HG03039 (cell line): ENCODE data around the gene LAMA1.

ENCODE experiments used
- ATAC-seq: cut with Tn5 transposase; IDR thresholded peaks from one replicate; pipeline ENCODE4 v1.9.1; 2021; ENCODE audit warnings: mild to moderate bottlenecking, moderate library complexity; ENCODE audit not compliant: unreplicated experiment

Gene LAMA1

DNA sequence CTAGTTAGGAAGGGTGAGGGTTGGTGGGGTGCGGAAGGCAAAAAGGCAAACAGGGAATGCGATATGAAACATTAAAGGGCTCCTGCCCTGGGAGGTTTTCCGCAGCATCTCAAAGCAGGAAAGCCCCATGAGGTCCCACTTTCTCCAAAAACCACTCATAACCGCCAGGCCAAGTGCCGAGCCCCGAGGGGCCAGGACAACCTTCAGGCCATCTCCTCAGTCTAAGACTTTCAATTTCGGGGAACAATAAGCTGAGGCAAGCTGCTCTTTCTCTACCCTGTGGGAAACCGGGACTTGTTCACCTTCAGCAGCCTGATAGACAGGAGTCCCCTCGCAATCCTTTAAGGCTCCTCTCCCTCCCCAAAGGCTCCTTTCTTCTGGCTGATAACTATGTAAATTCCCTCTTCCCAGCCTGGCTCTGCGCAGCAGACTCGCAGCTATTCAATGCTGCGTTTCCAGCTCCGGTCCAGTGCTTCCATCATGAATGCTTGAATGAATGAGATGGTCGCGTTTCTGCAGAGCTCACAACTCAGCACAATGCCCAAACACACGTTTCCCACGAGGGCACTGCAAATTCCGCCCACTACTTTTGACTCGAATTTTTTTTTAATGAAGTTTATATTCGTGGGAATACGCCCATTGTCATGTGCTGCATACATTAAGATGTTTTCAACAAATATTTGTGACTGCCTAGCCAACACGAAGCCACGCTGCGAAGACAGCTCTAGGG lies 1.4 kb downstream of the LAMA1 start:
- no peak for ATAC-seq

DNA sequence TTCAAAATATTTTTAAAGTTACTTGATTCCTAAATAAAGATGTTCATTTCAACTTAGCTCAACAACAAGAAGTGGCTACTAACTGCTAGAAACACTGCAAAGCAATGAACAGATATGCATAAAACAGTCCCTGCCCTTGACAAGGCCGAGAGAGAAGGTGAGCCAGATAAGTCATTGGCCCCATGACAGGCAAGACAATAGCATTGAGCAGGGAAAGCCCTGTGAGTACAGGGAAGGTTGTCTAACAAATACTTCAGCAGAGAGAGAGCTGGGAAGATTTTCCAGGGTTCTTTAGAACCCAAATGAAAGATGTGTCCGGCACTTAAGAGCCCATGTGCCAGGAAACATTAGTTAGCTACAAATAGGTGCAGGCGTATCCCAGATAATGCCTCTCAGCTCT lies 4.7 kb downstream of the LAMA1 start:
- no peak for ATAC-seq

DNA sequence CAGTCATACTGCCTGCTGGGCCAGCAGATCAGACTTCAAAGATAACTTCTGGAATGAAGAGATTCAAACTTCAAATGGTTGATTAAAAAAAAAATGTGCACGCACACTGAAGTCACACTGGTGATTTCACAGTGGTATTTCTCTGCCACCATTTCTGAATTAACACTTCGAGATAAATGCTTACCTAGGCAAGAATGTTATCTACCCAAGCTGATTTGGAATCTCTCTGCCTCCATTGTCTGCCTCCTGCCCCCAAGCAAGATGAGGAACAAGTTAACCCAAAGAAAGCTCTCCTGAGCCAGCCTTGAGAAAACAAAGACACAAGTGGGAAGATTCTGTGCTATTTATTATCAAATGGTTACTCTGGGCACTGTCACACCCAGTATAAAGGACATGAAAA lies 6.5 kb downstream of the LAMA1 start:
- no peak for ATAC-seq

DNA sequence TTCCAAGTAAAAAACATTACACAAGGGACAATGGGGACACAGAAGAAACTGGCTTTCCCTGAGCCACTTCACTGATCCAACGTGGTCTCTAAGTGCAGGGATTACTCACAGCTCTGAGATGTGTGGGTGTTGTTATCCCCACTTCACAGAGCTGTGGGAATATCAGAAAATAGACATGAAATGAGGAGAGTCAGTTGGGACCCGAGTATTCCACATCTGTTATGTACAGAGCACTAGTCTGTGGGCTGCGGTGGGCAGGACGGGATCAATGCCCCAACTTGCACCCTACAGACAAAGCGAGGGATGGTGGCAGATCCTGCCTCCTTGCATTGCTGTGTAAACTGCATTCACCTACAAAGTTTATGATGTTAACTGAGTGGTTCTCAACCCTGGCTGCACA lies 11.7 kb downstream of the LAMA1 start:
- ATAC-seq, result no peak

DNA sequence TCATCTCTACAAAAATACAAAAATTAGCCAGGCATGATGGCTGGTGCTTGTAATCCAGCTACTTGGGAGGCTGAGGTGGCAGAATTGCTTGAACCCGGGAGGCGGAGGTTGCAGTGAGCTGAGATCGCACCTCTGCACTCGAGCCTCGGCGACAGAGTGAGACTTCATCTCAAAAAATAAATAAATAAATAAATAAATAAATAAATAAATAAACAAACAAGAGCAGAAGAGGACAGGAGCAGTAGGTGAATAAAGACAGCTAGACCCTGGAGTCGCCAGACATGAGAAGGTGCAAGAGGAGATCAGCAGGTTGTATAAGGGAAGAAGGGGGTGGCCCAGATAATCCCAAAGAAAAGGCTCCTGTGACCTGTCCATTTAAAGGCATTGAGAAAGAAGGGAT lies 12.3 kb downstream of the LAMA1 start:
- ATAC-seq, result no peak

DNA sequence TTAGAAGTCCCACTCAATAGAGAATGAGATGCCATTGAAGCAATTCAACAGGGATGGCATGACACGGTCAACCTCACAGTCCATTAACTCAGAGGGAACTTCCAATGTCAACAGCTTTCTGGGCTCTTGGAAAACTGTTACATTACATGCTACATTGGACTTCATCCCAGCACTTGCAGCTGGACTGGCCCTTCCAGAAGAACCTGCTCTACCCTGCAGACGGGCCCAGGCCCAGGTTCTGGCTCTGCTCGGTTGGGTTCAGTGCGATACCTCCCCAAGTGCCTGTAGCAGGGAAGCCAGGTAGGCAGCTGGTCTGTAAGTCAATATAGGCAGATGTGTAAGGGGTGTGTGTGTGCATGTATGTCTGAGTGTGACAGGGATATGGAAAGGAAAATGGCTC lies 12.9 kb downstream of the LAMA1 start:
- ATAC-seq, result no peak

DNA sequence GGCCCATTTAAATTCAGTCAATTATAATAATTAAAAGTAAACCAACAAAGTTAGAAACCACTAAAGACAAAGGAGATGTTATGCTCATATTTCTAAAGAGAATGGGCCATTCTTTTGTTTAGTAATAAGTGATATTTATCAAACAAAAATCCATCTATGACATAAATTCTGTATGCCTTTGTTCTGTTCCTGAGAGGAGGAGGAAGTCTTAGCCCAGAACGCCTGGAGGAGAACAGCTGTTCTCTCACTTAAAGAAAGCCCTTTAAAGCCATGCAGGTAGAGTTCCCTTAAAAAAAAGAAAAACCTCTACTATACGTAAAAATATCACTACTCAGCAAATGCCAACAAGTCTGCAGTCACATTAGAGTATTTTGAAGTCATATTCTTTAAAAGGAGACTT lies 15.5 kb downstream of the LAMA1 start:
- no peak for ATAC-seq

DNA sequence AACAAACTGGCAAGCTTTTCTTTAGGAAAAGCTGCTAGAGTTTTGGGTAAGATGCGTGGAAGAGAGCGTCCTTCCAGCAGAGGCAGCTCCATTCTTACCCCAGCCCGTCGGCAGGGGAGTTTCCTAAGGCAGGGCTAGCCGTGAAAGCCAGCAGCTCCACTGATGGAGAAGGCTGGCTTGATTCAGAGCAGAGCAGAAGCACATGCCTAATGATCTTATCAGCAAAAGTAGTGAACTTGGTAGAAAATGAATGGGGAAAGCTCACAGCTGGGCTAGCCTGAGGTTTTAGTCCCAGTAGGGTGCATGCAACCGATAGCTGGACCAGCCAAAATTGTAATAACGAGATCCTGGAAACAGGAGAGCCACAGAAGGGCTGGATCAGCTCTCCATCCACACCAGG lies 20.8 kb downstream of the LAMA1 start:
- ATAC-seq, result no peak

DNA sequence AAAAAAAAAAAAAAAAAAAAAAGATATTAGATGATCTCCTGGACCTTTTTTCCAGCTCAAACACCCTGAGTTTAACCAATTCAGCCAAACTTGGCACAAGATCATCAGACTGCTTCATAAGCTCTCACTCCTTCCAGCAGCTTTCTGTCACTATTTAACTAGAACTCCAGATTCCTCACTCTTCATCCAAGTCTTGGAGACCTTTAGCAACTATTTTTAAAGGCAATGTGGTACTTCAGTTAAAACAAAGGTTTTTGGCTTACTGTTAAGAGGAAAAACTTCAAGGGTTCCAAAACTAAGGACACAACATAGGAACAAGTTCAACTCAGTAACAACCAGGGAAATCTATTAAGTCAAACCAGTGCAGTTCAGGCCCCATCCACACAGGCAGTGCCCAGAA lies 23.2 kb downstream of the LAMA1 start:
- ATAC-seq, result no peak

DNA sequence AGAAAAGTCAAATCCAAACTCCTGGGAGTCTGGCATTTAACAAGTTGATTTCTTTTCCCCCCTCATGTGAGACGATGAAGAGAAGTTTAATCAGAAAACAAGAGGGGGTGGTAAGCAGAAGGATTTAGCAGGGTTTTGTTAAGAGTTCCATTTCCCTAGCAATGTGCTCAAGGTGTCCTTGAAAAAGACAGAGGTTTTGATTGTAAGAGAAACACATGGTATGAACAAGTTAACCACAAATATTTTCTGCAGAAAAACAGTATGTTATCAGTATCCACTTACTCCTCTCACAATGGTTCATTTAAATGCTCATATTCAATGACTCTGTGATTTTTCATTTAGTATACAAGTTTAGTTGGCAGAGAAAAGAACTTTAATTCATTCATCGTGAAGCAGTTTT lies 26.8 kb downstream of the LAMA1 start:
- ATAC-seq, result no peak

DNA sequence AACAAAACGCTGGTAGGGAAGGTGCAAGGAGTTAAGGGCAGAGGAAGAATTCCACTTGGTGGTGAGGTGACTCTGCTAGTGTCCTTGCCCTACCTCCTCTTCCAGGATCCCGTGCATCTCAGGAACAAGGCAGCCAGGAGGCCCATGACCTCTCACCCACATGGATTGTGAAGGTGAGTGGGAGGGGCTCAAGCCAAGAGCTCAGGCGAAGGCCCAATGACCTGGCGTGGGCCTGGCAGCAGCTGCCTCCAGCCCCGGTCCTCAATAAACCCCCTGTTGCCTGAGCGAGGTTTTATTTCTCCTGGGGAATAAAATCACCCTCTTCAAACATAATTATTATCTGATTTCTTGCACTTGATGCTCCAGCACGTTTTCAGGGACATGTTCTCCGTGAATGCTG lies 28.2 kb downstream of the LAMA1 start:
- no peak for ATAC-seq

DNA sequence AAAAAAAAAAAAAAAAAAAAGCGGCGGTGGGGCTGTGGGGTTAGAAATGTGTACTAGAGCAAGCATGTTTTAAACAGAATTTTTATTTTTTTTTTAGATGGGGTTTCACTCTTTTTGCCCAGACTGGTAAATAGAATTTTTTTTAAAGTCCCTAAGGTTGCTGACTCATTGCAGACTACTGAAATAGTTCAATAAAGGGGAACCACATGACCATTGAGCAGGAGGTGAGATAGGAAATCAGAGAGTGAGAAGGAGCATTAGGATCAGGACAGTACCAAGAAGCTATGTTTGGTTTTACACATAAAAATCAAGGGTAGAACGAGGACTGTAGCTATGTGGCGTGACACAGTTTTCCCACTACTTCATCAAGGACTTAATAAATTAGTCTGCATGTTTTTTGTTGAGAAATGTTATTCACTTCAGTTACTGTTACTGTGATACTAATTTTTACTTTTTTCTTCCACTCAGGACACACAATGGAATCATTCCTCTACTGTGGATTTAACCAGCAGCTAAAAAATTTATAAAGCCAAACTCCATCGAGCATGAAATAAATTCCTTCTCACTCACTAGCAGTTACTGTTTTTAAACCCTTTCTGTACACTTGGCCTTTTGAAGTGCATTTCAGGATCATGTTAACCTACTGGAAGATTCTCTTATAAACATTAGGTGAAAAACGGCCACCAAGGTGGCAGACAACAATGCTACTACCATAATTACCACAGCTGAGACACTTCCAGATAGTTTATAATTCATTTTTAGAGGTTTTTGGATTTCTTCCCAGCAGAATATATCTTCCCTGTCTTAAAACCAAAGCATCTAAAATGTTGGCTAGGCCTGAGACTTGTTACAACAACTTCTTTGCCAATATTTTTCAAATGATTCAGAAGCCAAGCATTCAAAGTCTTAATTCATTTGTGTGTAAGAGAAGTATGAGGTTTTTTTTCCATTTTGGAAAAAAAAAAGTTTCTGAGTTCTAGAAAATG lies 33.2 kb downstream of the LAMA1 start:
- no peak for ATAC-seq

DNA sequence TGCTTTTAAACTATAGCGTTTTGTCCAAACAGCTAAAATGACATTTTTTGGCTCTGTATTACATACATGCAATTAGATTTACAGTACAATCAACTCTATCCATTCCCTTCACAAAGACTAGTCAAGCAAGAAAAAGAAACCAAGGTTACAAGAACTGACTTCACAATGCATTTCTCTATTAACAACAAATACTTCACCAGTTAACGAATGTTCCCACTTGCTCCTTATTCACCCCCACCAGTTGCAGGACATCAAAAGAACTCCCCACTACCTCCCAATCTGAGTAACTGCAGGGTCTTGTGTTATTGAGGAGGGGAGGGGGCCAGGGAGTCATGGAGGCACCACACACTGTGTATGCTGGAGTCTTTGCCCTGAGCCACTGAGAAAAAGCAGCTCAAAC lies 34.9 kb downstream of the LAMA1 start:
- ATAC-seq, result no peak

DNA sequence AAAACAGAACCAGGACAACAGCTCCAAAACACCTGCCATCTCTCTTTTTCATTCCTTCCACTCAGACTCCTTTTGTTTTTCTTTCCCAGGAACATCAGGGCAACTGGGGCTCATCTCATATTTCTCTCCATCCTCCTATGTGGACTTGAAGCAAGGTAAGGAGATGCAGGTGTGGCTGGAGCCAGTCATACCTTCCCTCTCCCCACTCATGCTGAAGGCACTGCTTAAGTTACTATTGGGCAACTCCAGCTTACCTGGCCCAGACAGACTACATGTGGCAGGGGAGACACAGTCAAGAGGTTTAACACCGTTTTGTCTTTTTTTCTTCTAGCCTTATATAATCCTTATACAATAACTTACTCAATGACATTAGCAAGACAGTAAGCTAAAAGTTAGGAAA lies 38.4 kb downstream of the LAMA1 start:
- no peak for ATAC-seq

DNA sequence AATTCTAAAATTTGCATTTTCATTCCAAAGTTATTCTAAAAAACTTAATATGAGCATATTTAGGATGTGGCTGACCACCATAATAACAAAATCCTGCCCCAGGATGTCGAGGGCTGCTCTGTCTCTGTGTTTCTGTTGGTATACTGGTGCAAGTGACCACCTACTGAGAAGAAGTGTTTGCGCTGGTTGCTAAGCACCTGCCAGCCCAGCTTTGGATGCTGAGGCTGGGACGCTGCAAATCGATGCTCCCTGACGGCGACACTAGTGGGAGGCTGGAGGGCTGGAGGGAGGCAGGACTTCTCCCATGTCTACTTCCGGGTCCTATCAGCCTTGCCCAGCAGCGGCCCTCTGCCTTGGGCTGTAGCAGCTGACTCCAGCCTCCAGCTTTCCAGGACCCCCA lies 45.0 kb downstream of the LAMA1 start:
- ATAC-seq, result no peak

DNA sequence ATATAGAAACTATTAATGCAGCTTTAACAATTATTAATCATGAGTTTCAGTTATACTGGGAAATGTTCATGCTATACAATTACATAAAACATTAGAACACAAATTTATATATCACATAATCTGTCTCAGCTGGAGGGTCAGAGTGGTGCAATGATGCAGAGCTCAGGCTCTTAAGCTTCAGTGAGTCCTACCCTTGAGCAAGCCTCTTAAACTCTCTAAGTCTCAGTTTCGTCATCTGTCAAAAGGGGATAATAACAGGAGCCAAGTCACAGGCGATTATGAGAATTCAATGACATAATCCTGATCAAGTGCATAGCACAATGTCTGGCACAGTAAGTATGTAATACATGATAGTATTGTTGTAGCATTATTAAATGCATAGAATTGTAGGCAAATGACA lies 46.0 kb downstream of the LAMA1 start:
- no peak for ATAC-seq

DNA sequence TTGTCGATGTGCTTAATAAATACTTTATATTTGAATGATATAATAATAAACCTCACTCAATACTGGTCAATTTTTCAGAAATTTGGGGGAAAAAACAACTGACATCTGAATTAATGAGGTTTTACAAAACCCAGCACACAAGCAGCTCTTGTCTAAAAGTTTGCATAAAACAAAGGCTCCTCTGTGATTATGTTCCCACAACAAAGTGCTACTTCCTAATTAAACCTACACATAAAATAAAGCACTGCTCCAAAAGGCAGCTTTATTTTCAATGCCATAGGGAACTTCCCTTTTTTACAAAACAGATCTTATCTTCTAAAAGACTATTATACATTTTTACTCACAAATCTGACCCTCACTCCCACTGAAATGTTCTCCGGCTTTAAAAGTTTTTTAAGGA lies 47.1 kb downstream of the LAMA1 start:
- no peak for ATAC-seq

DNA sequence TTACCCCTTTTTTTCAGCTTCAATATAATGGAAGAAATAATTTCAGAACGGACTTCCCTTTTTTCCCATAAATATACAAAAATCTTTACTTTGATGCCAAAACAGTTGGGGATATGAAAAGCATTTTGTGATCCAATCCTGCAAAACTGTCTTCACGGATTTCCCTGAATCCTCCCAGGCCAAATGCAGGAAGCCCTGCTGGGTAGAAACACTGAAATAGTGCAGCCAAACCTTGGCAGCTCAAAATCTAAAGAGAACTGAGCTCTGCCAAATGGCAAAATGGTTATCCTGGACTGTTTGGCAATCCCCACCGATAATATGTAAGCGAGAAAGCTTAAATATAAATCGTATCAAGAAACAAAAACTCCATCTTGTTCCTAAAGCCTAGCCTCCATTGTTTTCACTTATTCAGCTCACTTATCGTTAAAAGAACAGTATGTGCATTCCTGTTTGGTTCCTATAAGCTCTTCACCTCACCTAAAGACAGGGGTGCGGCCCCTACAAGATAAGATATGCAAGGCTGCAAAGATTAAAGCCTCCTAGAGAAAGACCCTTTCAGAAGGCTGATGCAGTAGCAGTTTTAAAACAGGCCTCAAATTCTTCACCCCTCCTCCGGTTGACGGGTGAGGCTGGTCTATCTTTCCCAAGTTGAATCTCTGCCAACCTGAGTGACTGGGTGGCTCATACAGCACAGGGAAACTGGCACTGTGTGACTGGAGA lies 48.6 kb downstream of the LAMA1 start:
- ATAC-seq, result no peak

DNA sequence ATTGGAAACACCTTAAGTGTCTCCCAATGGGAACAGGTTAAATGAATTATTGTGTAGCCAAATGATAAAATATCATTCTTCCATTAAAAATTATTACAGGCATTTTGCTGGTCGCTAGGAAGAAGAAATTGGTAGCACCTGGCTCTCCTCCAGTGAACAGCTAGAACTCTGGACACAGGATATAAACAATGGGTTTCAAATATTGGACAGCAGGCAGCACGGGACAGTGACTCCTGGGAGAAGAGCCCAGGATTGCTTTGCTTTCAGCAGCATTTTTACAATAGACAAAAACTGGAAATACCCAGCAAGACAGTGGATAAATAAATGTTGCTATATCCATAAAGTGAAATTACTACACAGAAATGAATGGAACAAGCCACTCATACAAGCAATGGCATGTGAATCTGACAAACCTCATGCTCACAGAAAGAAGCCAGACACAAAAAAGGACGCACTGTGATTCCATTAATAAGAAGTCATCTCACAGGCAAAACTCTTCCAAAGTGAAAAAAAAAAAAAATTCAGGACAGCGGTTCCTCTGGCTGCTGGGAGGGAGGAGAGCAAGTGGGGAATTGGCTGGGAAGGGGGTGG lies 50.5 kb downstream of the LAMA1 start:
- ATAC-seq, result no peak

DNA sequence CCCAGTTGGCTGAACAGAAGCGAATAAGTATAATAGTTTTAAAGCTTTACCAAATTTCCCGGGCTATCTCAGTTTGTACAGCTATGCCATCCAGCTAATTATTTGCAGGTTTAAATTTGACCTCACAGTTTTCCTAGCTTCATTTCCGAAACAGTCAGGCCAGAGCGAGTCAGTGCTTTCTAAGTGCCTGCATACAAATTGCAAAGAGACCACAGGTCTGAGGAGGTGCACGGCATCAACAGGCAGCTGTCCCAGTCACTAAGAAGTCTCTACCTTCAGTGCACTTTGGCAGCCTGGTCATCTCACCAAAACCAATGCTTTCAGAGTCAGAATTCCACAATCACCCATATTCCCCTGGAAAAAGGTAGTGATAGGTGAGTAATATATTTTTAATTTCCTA lies 51.9 kb downstream of the LAMA1 start:
- no peak for ATAC-seq

DNA sequence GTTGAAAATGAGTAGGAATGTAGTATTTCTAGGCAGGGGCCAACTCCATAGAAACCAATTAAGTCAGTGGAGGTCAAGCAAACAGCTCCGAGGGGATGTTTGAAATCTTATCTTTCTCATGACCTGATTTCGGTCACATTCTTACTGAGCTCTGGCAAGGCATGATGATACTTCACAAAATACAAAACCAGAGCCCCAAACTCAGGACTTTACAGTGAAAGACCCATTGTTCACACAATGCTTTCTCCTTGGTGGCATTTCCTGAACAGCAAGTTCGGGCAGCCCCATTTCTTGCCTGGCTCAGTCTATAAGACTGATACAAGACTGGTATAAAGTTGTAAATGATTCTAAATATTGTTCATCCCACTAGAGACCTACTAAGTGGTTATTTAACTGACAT lies 53.3 kb downstream of the LAMA1 start:
- no peak for ATAC-seq
